ENCODE results near the gene SEC22C.
"Not testable (repeated sequence)": the region's sequence is repeated elsewhere in the genome, so short reads cannot be mapped to it uniquely, and the experiment has no call there.

Gene SEC22C

DNA sequence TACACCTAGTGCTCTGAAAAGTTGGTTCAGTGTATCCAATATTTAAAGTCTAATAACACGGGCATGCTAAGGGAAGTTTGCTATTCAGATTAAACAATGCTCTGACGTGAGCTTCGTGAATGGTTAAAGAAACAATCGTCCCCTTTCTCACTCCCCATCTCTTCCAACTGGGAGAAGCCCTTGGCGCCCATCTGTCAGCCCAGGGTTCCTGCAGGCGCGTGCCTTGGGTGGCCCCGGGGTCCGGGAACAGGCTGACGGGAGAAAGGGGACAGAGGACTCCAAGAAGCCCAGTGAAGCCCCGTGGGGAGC is 413 bp downstream of the SEC22C start:
- DNase-seq (ENCODE audit: low read depth) = no peak

DNA sequence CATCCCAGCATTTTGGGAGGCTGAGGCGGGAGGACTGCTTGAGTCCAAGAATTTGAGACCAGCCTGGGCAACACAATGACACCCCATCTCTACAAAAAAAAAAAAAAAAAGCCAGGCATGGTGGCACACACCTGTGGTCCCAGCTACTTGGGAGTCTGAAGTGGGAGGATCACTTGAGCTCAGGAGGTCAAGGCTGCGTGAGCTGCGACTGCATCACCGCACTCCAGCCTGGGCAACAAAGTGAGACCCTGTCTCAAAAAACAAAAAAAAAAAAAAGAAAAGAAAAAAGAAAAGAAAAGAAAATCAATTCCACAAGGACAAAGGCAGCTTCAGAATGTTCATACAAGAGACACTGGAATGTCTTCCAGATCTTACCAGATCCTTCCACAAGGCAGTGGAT is 2.4 kb downstream of the SEC22C start:
- not testable (repeated sequence) for DNase-seq (ENCODE audit: low read depth)

GRCh38 chr3:42578054-42578453 is 3.7 kb downstream of the SEC22C start:
- no peak for DNase-seq (ENCODE audit: low read depth)

GRCh38 chr3:42575137-42575741 is 6.5 kb downstream of the SEC22C start:
- DNase-seq (ENCODE audit: low read depth) = no peak

- no peak for DNase-seq (ENCODE audit: low read depth)
Measured at GRCh38 chr3:42572278-42572677, 9.5 kb downstream of the SEC22C start.

GRCh38 chr3:42569593-42570142 is 12.1 kb downstream of the SEC22C start:
- no peak for DNase-seq (ENCODE audit: low read depth)

DNA sequence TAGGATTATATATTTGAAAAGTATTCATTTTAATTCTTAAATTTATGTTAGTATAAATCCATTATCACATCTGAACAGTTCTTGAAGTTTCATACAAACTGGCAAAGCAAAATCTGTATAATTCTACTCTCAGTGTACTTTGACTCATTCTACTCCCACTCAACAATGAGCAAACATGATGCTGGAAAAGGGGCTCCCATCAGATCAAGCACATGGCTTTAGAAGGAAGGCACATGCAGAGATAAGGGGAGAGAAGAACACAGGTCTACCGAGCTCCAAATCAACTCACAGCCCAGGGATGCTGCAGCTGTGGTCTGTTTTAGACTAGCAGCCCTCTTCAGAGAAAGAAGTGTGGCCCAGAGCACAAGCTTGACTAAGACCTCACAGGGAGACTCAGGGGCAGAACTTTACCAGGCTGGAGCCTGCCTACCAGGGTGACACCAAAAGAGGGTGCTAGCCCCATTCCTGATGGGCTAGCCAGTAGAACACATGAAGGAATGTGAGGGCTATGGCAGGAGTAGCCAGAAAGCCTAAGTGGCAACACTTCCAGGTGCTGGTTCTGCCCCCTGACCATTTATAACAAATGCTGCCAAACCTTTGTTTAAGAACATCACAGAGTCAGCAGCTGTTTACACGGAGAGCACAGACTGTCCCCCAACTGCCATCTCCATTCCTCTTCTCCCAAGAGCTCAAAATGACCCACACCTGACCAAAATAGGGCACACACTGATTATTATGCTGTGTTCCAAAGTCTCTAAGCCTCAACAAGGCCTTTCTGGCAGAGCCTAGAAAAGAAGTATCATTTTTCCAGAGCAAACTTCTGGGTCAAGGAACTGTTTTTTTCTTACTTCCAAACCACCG is 19.5 kb downstream of the SEC22C start:
- no peak for DNase-seq (ENCODE audit: low read depth)

- DNase-seq (ENCODE audit: low read depth) = no peak
Measured at GRCh38 chr3:42557854-42558253, 23.9 kb downstream of the SEC22C start.

GRCh38 chr3:42556817-42557216 is 24.9 kb downstream of the SEC22C start:
- not testable (repeated sequence) for DNase-seq (ENCODE audit: low read depth)

DNA sequence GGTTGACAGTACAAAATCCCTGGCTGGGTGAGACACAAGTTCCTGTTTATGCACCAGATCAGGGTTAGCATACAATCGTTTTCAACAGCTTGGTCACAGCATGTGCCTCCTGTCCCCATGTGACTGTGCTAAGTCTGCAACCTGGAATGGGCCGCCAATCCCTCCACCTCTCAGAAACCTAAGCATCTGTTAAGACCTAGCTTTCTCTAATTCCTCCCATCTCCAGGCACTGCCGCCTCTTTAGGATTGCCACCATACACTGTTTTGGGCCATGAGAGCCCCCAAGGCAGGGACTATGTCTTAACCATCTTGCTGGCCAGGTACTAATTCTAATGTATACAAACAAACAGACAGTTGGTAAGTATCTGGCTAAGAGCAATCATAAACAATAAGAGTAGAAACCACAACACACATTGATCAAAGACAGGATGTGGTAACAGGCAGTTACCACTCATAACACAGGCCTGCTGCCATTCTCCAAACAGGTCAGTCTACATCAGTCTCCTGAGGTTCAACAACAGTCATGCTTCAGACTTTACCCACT is 25.6 kb downstream of the SEC22C start:
- DNase-seq (ENCODE audit: low read depth) = no peak

- DNase-seq (ENCODE audit: low read depth) = no peak
Measured at GRCh38 chr3:42552830-42553229, 28.9 kb downstream of the SEC22C start.

DNA sequence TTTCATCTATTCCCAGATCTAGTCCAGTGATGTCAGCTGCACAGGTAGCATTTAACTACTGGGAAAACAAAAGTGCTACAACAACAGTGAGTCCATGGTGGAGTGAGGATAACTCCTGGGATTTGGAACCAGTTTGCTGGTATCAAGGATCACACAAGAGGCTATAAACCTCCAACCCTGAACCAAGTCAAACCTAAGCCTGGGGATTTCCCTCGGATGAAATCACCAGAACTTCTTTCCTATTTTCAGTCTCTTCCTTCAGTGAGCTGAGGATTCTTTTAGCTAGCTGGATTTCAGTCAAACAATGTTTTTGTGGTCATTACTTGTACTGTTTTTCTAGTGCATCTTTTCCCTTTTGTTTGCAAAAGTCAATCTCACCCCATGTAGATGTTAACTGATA is 31.5 kb downstream of the SEC22C start:
- DNase-seq (ENCODE audit: low read depth) = no peak

GRCh38 chr3:42549131-42549530 is 32.6 kb downstream of the SEC22C start:
- no peak for DNase-seq (ENCODE audit: low read depth)

DNA sequence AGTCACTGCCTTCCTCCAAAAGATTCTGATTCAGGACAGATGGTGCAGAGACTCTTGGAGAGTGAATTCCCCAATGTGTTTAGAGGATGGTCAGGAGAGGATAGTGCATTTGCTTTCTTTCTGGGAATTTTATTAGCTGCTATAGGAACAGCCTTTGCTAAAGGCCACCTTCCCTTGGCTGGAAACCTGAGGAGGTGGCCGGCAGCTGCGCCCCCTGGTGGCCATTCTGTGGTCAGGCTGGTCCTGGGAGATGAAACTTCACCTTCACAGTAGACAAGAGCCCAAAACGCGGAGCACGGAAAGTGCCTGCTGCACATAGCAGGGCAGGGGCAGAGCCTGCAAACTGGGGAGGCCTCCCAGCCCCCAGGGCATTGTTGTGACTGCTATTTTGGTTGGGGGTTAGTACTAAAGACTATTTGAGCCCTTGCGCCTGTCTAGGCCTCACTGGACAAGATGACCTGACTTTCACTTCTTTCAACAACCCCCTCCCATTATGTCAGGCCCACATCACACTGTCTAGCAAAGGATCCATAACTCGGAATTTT is 34.3 kb downstream of the SEC22C start:
- DNase-seq (ENCODE audit: low read depth) = peak; percentile 52

GRCh38 chr3:42546691-42547213 is 35.0 kb downstream of the SEC22C start:
- DNase-seq (ENCODE audit: low read depth) = no peak

DNA sequence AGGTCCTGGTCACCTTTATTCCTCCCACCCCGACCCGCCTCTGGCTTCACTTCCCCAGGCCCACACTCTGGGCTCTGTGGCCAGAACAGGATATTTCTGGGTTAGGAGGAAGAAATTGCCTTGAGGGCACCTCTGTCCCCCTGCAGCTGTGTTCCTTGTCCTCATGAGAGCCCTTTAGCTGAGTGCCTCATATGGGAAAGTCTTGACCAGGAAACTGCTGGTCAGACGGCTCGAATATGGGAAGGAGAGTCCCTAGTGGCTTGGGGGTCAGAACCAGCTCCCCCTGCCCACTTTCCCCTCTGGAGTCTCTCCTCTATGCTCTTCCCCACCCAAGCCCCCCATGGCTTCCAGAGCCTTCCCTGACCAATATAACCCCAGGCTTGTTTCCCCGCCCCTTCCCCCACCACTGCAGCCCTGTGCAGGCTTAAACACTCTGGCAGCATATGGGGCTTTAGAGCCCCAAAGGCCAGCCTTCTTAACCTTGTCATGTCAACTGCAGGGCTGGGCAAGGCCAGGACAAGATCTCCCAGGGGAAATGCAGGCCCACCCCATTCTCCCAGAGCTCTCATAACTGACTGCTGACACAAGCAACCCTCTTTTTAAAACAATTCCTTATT is 36.4 kb downstream of the SEC22C start:
- no peak for DNase-seq (ENCODE audit: low read depth)

DNA sequence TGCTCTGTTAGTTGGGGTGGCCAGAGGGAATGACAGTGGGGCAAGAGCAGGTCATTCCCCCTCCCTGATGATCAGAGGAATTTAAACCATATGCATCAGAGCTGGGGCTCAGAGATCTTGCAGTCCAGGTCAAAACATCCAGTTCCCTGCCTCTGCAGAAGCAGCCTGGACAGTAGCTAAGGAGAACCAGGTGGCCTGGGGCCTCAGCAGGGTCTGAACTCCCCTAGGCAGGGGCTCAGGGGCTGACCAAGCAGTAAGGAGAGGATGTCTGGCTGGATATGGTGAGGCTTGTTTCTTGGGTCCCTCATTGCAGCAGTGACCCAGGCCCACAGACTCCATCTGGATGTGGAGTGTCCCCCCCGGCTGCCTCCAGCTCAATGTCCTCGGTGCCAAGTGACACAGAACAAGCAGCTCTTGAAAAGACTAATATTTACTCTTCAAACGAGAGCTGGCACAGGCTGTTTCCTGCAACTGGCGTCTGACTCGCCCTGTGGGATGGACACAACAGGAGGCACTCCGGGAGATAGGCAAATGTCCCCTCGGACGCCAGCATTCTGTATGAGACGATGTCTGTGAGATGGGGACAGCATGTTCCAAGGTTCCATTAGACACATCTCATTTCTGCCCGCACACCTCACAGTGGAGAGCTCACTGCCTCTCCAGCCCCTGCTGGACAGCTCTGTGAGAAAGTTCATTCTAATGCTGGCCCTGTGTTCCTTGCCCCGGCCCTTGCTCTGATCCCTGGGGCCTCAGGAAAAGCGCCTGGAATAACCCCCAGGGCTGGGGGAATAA is 37.1 kb downstream of the SEC22C start:
- no peak for DNase-seq (ENCODE audit: low read depth)

- no peak for DNase-seq (ENCODE audit: low read depth)
Measured at GRCh38 chr3:42541079-42541478, 40.7 kb downstream of the SEC22C start.

- peak; percentile 46 for DNase-seq (ENCODE audit: low read depth)
Measured at GRCh38 chr3:42539871-42540714, 41.7 kb downstream of the SEC22C start.

DNA sequence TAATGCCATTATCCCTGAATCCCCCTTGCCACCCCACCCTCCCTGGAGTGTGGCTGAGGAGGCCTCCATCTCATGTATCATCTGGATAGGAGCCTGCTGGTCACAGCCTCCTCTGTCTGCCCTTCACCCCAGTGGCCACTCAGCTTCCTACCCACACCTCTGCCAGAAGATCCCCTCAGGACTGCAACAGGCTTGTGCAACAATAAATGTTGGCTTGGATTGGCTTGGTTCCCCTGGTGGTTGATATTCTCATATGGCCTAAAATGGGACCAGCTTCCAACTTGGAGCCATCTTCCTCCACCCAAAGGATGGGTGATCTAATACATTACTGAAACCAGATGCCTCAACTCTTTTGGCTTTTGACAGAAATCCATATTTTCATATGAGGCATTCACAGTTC is 44.4 kb downstream of the SEC22C start:
- DNase-seq (ENCODE audit: low read depth) = no peak

Data from activated T-cell treated with anti-CD3 and anti-CD28 coated beads for 24 hours (primary cell).